HG03045 (cell line): ENCODE results near the gene MICAL3.
"Not testable (repeated sequence)": the region's sequence is repeated elsewhere in the genome, so short reads cannot be mapped to it uniquely, and the experiment has no call there.

ENCODE experiments used
- ATAC-seq: cut with Tn5 transposase; IDR thresholded peaks from one replicate; pipeline ENCODE4 v1.9.1; 2021; ENCODE audit warnings: mild to moderate bottlenecking, moderate library complexity; ENCODE audit not compliant: unreplicated experiment

The MICAL3 gene

DNA sequence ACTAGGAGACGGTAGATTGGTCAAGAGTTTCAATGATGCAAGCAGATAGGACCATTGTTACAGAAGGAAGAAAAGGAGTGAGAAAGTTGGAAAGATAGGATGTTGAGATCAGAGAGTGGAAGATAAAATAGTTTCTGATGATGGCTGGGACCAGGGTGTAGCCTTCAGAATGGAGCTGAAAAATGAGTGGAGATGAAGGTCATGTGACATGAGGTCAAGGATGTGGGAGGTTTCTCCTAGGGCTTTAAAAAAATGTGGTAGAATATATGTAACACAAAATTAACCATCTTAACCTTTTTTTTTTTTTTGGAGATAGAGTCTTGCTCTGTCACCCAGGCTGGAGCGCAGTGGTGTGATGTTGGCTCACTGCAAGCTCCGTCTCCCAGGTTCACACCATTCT is 35.1 kb upstream of the MICAL3 start:
- ATAC-seq = no peak

DNA sequence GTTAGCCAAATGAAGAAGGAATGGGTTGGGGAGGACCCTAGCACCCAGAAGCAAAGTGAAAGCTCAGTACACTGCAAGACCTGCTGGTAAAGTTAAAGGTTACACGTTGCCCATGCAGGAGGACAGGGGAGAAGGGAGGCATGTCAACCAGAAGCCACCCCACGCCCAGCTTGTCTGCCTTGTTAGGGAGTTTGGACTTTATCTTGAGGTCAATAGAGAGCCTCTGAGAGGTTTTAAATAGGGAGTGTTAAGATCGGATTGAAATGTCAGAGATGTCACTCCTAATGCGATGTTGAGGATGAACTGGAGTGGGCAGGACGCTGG is 34.7 kb upstream of the MICAL3 start:
- no peak for ATAC-seq

DNA sequence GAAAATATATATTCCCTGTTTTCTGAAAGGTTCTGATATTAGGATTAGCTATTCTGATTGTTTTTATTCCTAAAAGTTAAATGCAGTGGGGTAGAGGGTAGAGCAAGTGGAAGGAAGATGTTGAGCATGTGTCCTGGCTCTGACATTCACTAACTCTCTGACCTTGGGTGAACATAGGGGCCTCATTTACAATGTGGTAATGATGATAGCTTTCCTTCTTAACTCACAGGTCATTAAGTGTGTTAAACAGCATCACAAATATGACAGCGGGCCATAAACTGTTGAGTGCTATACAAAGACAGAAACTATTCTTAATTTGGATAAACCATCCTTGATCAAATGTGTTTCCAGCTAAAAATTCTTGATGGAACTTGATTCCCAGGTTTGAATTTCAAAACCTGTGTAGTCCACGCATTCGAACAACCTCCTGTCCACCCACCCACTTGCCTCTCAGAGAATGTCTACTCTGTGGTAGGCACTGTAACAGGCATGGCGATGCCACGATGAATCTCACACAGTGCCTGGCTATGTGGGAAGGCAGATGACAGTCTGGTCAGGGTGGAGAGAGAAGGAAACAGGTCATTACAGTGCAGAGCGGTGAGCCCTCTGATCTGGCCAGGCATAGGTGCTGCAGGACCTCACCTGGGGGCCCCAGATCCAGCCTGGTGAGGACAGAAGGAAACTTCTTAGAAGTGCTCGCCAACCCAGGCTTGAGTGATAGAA is 34.2 kb upstream of the MICAL3 start:
- ATAC-seq = no peak

DNA sequence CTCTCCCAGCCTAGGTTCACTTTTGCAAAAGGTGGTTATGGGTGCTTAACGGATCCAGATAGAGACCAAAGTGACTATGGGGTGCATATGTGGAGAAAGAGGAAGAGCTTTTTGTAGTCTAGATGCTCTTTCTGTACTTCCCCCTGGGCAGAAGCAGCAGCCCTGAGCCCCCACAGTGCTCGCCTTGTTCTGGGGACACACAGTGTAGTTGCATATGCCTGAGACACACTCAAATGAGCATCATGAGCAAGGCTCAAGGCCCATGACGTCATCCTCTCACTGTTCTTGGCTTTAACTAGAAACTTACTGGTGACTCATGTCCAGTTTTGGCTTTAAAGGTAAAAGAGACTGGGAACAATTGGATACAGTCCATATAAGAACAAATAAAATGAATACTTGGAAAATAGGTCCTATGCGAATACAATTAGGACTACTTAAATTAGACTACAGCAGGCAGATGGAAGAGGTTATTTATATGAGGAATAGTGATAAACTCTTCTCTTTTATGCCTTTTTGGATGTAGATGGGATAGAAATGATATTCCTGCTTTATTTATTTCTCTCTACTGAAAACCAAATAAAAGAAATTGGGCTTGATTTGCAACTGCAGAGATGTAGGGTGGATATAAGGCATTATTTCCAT is 33.3 kb upstream of the MICAL3 start:
- ATAC-seq = peak; percentile 47

DNA sequence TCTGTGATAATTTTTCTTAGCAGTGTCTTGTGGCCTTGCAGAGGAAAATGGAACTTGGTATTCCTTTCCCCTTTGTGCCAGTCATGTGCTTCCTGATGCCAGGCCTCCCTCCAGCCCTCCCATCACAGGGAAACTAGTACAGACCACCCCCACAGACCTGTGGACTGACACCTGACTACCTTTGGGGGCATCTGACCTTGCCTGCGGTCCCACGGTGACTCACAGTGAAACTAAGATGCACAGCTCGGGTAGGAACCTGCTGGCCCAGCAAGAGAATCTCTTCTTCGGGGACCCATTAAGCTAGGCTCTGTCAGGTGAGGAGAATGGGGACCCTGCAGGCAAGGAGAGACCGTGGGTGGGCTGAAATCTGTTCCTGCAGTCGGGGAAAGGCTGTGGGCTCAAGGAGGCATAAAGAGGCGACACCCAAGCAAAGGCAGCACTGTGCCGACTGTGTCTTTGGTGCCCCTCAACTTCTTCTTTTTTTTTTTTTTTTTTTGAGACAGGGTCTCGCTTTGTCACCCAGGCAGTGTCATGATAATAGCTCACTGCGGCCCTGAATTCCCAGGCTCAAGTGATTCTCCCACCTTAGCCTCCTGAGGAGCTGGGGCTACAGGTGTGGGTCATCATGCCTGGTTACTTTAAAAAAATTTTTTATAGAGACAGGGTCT is 32.6 kb upstream of the MICAL3 start:
- ATAC-seq = no peak

DNA sequence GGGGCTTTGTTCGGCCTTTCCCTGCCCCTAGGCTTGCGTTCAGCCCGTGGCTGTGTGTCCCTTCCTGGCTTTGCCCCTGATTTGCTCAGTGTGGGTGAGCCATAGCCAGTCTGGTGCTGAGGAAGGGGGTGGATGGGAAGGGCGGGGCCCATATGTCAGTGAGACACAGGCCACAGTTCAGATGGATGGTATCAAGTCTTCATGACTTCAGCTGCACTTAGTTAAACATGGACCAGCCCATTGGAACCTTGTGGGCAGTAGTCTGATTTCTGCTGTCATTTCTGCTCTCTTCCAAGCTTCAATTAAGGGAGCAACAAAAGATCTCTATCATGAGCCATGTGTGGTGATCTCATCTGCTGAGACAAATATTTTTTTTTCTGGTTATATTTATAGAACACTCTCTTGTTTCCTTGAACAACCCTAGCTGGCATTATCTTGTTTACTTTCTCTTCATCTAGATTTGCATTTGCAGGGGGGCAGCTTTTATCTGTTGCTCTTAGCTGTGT is 31.9 kb upstream of the MICAL3 start:
- ATAC-seq = no peak

DNA sequence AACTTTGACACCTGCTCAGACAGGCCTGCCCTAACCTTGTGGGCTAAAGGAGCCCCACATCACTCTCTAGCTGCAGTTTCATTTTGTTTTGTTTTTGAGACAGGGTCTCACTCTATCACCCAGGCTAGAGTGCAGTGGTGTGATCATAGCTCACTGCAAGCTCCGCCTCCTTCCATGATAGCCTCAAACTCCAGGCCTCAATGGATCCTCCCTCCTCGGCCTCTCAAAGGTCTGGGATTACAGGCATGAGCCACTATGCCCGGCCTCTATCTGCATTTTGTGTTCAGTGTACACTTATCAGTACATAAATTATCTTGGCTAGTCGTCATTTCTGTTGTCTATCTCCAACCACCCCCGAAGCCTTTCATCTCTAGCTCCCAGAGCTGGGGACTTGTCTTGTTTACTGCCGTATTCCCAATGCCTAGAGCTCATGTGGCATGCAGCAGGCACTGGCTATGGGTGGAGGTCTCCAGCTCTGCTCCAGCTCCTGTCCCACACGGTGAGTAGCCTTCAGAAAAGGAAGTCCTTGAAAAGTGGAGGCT is 31.3 kb upstream of the MICAL3 start:
- no peak for ATAC-seq

DNA sequence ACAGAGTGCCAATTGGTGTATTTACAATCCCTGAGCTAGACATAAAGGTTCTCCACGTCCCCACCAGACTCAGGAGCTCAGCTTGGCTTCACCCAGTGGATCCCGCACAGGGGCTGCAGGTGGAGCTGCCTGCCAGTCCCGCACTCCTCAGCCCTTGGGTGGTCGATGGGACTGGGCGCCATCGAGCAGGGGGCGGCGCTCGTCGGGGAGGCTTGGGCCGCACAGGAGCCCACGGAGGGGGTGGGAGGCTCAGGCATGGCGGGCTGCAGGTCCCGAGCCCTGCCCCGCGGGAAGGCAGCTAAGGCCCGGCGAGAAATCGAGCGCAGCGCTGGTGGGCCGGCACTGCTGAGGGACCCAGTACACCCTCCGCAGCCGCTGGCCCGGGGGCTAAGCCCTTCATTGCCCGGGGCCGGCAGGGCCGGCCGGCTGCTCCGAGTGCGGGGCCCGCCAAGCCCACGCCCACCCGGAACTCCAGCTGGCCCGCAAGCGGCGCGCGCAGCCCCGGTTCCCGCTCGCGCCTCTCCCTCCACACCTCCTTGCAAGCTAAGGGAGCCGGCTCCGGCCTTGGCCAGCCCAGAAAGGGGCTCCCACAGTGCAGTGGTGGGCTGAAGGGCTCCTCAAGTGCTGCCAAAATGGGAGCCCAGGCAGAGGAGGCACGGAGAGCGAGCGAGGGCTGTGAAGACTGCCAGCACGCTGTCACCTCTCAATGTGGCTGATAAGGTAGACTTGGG is 29.0 kb upstream of the MICAL3 start:
- ATAC-seq = not testable (repeated sequence)

DNA sequence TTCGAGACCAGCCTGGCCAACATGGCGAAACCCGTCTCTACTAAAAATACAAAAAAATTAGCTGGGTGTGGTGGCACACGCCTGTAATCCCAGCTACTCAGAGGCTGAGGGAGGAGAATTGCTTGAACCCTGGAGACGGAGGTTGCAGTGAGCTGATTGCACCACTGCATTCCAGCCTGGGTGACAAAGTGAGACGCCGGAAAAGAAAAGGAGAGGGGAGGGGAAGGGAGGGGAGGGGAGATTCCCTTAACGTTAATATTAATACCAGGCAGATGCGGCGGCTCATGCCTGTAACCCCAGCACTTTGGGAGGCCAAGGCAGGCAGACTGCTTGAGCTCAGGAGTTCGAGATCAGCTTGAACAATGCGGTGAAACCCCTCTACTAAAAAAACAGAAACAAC is 26.8 kb upstream of the MICAL3 start:
- ATAC-seq = not testable (repeated sequence)

DNA sequence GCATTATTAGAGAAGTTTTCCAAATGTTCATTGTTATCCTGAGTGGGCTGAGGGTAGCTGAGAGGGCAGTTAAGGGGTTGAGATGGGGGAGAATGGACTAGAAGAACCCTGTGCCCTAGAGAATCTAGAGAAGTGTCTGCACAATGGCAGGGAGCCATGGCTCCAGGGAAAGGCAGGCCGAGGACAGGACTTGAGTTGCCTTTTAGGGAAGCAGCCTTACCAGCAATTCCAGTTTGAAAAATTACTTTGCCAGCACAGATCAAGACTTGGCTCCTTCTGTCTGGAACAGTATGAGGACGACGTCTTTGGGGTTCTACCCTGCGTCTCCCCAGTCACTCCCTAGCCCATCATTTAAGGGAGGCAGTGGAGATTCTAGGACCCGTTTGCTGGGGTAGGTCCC is 25.7 kb upstream of the MICAL3 start:
- ATAC-seq = no peak

DNA sequence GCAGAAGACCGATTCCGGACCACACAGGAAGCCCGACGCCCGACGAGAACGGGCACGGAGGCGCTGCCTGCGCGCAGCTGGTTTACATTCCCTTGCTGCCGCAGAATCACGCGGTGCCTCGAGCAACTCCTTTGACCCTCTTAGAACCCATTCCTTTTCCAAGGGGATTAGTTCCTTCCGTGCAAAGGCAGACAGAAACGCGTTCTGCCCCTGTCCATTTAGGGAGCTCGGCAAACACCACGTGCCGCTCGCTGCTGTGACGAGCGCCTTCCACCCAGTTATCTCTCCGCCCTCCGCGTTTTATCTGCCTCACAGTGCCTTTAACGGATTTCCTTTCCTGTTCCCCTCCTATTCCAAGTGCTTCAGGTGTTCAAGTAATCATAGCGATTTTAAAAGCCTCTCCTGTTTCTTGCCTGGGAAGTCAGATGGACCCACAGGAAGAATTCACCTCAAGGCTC is 24.1 kb upstream of the MICAL3 start:
- no peak for ATAC-seq

DNA sequence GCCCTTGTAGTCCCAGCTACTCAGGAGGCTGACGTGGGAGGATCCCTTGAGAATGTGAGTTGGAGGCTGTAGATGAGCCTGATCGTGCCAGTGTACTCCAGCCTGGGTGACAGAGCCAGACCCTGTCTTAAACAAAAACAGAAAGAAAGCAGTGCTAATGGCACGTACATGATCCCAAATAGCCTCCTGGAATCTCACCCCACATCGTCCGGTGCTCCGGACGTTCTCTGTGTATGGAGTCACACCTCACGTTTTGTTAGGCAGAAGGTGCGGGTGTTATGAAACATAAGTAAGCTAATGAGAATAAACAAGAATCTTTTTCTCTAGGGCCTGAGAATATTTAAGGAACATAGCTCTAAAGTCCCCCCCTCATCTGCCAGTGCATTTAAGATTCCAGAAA is 23.7 kb upstream of the MICAL3 start:
- no peak for ATAC-seq

DNA sequence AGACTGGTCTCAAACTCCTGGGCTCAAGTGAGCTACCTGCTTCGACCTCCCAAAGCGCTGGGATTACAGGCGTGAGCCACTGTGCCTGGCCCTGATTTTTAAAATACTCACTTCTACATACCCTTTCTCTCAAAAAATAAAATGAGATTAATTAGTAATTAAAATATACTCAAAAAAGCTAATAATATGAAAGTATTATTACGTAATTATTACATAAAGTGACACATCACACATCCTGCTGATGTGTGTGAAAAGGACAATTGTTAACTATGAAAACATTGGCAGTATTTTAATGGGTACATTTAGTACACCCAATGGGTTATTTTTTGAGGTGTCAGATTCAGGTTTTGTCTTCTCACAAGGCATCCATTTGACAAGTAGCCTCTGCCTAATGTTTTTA is 21.4 kb upstream of the MICAL3 start:
- no peak for ATAC-seq

DNA sequence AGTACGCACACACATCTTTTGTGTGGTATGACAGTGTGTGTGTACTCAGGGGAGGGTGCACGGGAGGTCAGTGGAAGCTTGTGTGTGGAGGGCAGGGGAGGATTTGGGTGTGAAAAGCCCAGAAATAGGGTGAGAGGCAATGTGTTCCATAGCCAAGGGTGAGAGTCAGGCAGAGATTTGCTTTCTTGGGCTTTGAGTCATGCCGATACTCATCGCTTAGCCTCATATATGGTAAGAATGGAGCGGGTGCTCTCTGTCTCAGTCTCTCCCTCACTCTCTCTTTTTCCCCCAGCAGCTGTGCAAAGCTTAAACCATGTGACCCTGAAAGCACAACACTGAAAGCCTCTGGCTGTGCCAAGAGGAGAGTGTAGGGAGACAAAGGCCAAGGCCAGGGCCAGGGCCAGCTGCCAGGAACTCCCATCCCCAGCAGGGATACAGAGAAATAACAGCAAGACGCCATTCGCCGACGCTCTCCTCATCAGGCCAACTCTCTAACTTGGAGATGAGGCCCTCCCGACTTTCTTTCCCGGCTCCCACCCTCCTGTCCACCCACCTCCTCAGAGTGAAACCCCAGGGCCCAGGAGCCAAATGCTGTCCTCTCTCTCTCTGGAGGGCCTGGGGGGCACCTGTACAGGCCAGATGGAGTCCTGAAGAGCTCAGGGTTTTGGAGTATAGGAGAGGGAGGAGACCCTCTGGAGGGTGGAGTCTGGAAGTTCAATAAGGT is 20.3 kb upstream of the MICAL3 start:
- no peak for ATAC-seq

DNA sequence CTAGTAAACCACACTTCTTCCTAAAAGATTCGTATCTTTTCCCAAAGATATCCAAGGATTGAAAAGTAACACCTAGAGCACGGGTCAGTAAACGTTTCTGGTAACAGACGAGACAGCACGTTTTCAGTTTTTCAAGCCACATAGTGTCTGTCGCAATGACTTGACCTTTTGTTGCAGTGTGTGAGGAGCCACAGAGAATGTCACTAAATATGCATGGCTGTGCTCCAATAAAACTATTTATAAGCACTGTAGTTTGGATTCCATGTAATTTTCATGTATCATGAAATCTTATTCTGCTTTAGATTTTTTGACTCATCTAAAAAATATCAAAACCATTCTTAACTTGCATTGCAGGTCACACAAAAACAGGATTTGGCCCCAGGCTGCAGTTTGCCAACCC is 18.3 kb upstream of the MICAL3 start:
- ATAC-seq = no peak

DNA sequence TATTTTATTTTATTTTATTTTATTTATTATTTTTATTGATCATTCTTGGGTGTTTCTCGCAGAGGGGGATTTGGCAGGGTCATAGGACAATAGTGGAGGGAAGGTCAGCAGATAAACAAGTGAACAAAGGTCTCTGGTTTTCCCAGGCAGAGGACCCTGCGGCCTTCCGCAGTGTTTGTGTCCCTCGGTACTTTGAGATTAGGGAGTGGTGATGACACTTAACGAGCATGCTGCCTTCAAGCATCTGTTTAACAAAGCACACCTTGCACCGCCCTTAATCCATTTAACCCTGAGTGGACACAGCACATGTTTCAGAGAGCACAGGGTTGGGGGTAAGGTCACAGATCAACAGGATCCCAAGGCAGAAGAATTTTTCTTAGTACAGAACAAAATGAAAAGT is 16.5 kb upstream of the MICAL3 start:
- not testable (repeated sequence) for ATAC-seq

DNA sequence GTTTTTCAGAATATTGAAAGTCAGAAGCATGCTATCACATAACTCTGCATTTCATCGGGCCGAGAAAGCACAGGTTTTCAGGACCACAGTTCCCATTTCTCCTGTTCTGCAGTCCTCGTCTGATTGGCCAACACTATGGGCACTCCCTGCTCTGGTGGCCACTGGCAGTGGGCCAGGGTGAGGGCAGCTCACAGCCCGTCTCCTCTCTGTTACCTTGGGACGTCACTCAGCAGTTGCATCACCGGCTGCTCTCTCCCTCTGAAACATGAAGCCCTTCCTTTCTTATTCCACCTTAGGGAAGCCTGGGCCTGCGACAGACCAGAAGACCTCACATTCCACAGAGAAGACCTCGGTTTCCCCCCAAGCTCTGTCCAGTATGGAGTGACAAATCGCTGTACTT is 11.4 kb upstream of the MICAL3 start:
- ATAC-seq = no peak

DNA sequence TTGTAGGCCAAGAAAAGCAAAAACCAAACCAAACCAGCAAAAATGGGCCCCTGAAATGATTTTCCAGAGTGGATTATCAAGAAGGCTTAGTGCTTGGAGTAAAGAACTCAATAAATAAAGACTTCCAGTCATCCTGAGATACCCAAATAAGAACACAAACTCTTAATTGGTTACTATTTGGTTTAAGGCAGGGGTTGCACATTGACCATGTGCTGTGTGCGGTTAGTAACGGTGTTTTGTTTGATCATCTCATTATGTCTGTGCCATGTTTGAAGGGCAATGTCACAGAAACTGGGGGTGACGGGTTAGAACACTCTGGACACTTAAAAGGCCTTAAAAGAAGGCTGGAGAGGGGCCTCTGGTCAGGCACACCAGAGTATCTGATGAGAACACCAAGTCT is 9.7 kb upstream of the MICAL3 start:
- ATAC-seq = no peak

DNA sequence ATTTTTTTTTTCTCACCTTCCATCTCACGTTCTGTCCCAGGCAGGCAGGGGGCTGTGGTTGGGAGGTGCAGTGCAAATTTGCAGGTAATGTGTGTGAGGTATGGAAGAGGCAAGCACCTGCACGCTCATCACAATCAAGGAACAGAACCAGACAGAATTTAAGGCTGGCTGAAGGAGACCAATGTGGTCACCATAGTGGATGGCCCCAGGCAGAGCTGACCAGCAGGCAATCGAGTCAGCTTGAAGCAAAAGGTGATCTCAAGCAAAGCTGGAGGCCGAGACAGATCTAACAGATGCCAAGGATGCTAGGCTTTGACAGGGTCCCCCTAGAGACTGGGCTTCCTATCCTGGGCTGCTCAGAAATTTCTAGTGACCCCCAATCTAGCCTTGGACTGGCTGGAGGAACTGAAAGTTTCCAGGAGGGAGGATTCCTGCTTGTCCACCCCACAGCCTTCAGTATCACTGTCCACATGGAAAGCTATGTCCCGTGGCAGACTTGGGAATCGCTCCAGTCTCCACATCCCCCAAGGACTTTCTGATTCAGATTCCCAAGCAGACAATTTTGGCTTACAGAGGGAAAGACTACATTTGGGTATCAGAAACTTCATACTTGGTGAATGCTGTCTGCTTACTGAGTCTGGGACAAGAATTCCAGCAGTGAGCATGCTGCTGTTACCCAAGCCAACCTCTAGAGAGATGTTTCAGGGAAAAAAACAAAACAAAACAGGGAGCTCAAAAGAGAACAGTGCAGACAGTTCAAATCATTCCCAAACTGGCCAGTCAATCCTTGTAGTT is 9.0 kb upstream of the MICAL3 start:
- ATAC-seq = no peak
